Measurements from ENCODE around the gene ATAD2B. TPM values are rescaled to one million over a fixed set of nuclear protein-coding genes. Genes with fewer than 3 reads are reported as not detected.

Gene ATAD2B
- total RNA-seq, 3 donors from 2014 or later = 25.8 to 38.5 (median 27.9) TPM

DNA sequence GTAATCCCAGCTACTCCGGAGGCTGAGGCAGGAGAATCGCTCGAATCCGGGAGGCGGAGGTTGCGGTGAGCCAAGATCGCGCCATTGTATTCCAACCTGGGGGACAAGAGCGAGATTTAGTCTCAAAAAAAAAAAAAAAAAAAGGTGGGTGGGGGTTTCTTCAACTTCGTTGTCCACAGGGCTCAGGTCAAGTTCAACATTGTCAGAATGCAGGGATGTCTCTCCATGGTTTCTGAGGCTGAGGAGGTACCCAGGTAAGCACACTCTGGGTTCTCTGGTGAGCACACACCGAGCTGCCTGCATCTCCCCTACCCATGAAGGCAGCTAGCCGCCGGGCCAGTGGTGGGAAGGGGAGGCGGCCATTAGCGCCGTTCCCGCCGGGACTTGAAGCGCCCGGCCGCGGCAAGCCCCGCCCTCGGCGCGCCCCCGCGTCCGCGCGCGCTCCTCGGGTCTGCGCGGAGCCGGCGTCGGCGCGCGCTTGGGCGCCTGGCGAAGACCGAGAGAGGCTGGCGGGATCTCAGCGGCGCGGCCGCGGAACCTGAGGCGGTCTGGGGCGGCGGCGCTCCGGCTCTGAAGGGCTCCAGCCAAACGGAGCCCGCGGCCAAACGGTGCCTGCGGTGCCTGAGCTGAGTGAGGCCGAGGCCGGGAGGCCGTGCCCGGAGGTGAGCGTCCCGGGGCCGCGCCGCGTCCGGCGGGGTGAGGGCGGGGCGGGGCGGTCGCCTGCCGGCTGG, 13.2 kb upstream of the ATAD2B start, which contains the start of gene UBXN2A:
Gene UBXN2A (plus strand): TSS at position 477 of the 731 bp plus-strand sequence. CDS start 17,852 bp downstream, outside the sequence.
- Histone ChIP-seq H3K36me3 (ENCODE audit: low read depth) (no peaks in the 10 kb centered on the region), H3K9me3 (no peaks in the 10 kb centered on the region), H3K4me1 (ENCODE audit: low read depth) (peaks cover 2% of the 10 kb centered on the region), H3K4me3 (peak within 1 kb of the TSS; percentile 83)
- intact Hi-C loops (cut with DNase I, micrococcal nuclease) = no loop called here
- DNase-seq (peak; percentile 83 to 86 (median 84)), ATAC-seq (peak; percentile 97)
- TF ChIP-seq, protein P1, sequence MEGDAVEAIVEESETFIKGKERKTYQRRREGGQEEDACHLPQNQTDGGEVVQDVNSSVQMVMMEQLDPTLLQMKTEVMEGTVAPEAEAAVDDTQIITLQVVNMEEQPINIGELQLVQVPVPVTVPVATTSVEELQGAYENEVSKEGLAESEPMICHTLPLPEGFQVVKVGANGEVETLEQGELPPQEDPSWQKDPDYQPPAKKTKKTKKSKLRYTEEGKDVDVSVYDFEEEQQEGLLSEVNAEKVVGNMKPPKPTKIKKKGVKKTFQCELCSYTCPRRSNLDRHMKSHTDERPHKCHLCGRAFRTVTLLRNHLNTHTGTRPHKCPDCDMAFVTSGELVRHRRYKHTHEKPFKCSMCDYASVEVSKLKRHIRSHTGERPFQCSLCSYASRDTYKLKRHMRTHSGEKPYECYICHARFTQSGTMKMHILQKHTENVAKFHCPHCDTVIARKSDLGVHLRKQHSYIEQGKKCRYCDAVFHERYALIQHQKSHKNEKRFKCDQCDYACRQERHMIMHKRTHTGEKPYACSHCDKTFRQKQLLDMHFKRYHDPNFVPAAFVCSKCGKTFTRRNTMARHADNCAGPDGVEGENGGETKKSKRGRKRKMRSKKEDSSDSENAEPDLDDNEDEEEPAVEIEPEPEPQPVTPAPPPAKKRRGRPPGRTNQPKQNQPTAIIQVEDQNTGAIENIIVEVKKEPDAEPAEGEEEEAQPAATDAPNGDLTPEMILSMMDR (IDR thresholded peaks at IDR 0.05) = no peak

DNA sequence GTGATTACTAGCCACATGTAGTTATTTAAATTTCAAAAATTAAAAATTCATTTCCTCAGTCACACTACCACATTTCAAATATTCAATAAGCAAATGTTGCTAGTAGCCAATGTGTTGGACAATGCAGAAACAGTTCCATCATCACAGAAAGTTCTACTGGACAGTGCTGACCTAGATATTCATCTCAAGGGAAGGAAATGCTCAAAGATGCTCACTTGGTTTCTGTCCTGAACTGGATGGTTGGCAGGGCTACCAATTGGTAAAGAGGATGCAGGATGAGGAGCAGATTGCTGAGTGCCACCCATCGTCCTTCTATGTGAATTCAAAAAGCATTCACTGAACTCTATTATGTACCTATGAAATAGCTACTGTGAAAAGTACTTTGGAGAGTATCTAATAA, 7.3 kb upstream of the ATAD2B start:
- Histone ChIP-seq H3K36me3 (ENCODE audit: low read depth) (no peaks in the 10 kb centered on the region), H3K4me3 (no peak overlapping the region), H3K4me1 (ENCODE audit: low read depth) (peaks cover 2% of the 10 kb centered on the region), H3K9me3 (no peaks in the 10 kb centered on the region)
- DNase-seq = no peak
- TF ChIP-seq, protein P1 (IDR thresholded peaks at IDR 0.05) = no peak
- ATAC-seq = no peak
- intact Hi-C loops (cut with DNase I, micrococcal nuclease) = no loop called here

DNA sequence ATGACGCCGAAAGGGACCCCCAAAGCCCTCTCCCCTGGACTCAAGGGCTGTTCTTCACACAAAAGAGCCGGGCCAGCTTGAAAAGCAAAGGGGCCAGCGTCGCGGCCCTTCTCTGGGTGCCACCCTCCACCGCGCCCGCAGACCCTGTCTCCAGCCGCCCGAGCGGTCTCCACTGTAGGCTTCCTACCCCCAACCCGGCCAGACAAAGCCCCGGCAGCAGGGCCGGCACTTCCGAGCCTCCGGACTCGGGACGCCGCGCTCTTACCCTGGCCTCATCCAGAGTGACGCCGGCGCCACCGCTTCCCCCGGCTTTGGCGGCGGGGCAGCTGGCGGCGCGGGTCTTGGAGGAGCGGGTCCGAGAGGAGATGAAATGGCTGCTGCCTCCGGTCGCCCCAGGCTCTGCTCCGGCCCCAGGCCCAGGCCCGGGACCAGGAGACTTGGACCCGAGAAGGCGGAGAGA, 603 bp downstream of the ATAD2B start:
- no peaks in the 10 kb centered on the region for H3K36me3 ChIP-seq (ENCODE audit: low read depth)
- H3K9me3 ChIP-seq = no peaks in the 10 kb centered on the region
- DNase-seq (peak in 1 of 3 donors; percentile 71), ATAC-seq (peak; percentile 52)
- H3K4me3 ChIP-seq = peak overlapping the region; percentile 85
- peaks cover 31% of the 10 kb centered on the region for H3K4me1 ChIP-seq (ENCODE audit: low read depth)
- TF ChIP-seq, protein P1 (IDR thresholded peaks at IDR 0.05) = no peak
- intact Hi-C loops (cut with DNase I, micrococcal nuclease) = loop anchor here (5.0 kb wide), 2 partner anchors 146 to 151 kb away; partner anchors contain the start of gene SF3B6 (in 1 of the 2)

DNA sequence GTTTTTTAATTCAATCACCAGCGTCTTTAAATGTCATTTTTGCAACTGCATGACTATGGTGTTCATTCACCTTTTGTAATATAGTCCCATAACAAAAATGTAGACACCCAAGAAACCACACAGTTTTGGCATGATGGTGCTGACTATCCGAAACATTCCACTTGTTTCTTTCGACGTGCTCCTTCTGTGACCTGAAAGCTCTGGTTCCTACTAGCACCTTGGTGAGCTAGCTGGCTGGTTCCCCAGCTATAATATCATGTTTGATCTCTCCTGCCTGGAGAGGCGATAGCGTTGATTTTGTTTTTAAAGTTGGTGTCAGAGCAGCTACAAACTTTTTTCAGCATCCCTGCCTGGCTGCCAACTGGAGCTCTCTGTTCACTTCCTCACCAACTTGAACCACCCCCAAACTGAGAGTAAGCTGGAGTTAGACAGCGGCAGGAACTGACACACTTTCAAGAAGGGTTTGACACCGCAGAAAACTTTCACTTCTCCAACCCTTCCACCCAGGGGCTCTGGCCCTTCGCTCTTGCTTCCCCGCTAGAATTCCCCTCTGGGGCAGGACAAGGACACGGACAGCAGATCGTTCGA, 1.1 kb downstream of the ATAD2B start:
- Histone ChIP-seq H3K36me3 (ENCODE audit: low read depth) (no peaks in the 10 kb centered on the region), H3K4me1 (ENCODE audit: low read depth) (peaks cover 33% of the 10 kb centered on the region), H3K4me3 (peak overlapping the region; percentile 85), H3K9me3 (no peaks in the 10 kb centered on the region)
- ATAC-seq = peak; percentile 56
- intact Hi-C loops (cut with DNase I, micrococcal nuclease) = loop anchor here (5.0 kb wide), 2 partner anchors 147 to 152 kb away; partner anchors contain the start of gene SF3B6 (in 1 of the 2)
- DNase-seq = peak; percentile 59 to 72 (median 70)
- TF ChIP-seq, protein P1 (IDR thresholded peaks at IDR 0.05) = no peak

DNA sequence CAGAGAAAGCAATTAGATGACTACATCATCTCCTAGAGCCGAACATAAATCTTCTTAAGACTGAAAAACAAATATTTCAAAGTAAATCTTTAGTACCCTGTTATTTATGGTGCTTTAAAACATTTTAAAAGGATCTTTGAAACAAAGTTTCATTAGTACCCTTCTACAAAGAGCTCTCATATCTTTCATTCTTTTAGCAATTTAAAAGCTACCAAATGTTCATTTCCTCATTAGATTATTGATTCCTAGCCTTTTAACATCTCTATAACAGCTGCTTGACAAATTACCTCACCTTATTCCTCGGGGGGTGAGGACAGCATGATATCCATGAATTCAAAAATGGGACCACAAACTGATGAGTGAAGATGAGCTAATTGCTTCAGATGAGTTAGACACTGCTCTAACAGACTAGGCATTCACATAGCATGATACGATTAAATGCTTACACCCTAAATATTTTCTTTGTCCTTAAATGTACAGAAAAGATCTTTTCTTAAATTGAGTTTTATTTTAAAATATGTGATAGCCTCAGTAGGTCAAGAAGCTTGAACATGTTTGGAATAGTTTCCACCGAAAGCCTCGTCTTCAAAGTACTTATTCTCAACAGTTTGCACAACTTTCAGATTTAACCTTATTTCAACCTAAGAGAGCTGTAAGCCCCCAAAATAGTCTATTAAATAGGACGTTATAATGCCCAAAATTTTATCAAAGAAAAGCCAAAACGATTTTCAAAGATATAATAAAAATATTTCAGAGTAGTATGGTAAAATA, 2.1 kb downstream of the ATAD2B start:
- intact Hi-C loops (cut with DNase I, micrococcal nuclease) = loop anchor here (5.0 kb wide), 2 partner anchors 148 to 153 kb away; partner anchors contain the start of gene SF3B6 (in 1 of the 2)
- no peak overlapping the region for H3K4me3 ChIP-seq

More for the DNA sequence above, 2.1 kb downstream of the ATAD2B start:
- Histone ChIP-seq H3K9me3 (no peaks in the 10 kb centered on the region), H3K36me3 (ENCODE audit: low read depth) (no peaks in the 10 kb centered on the region), H3K4me1 (ENCODE audit: low read depth) (peaks cover 33% of the 10 kb centered on the region)
- no peak for DNase-seq
- ATAC-seq = no peak
- TF ChIP-seq, protein P1 (IDR thresholded peaks at IDR 0.05) = no peak

All from mucosa of descending colon (tissue), 3 donors.